Measurements from ENCODE around the gene FCHSD1.

FCHSD1 gene

DNA sequence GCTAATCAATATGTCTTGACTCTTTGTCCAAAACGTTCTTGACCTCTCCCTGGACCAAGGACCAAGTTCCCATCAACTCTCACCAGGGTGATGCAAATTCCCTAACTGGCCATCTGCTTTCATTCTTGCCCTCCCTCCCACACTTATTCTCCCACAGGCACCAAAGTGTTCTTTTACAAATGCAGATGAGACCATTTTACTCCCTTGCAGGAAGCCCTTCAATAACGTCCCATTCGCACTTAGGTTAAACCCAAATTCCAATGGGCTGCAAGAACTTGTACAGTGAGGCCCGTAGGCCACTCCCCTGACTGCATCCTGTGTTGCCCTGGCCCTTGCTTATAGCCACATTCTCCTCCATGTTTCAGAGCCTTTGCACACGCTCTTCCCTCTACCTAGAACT, 23.5 kb upstream of the FCHSD1 start:
- H3K36me3 ChIP-seq (ENCODE audit: control insufficient read depth in 5 of 5, insufficient read depth in 5 of 5, low read length in 5 of 5): peaks cover 0 to 53% (median 33%) of the 10 kb centered on the region in 5 donors
- H3K27me3 ChIP-seq (ENCODE audit: control insufficient read depth in 5 of 5, insufficient read depth in 4 of 5, low read length in 5 of 5): no peaks in the 10 kb centered on the region
- H3K4me1 ChIP-seq (ENCODE audit: control insufficient read depth in 5 of 5, insufficient read depth in 5 of 5, low read length in 5 of 5): peaks cover 0 to 10% (median 2%) of the 10 kb centered on the region in 5 donors
- H3K9ac ChIP-seq (ENCODE audit: low read length in 5 of 5): no peak overlapping the region
- H3K9me3 ChIP-seq (ENCODE audit: control insufficient read depth in 5 of 5, low read length in 5 of 5): no peaks in the 10 kb centered on the region
- H3K27ac ChIP-seq (ENCODE audit: low read depth, low read length): no peak overlapping the region
- H3K4me3 ChIP-seq (ENCODE audit: low read depth in 1 of 5, low read length in 5 of 5): no peak overlapping the region

GRCh38 chr5:141672841-141673813, 21.9 kb upstream of the FCHSD1 start:
- Histone ChIP-seq H3K27ac (ENCODE audit: low read depth, low read length) (no peak overlapping the region), H3K9ac (ENCODE audit: low read length in 5 of 5) (no peak overlapping the region), H3K36me3 (ENCODE audit: control insufficient read depth in 5 of 5, insufficient read depth in 5 of 5, low read length in 5 of 5) (peaks cover 0 to 61% (median 44%) of the 10 kb centered on the region in 5 donors)

DNA sequence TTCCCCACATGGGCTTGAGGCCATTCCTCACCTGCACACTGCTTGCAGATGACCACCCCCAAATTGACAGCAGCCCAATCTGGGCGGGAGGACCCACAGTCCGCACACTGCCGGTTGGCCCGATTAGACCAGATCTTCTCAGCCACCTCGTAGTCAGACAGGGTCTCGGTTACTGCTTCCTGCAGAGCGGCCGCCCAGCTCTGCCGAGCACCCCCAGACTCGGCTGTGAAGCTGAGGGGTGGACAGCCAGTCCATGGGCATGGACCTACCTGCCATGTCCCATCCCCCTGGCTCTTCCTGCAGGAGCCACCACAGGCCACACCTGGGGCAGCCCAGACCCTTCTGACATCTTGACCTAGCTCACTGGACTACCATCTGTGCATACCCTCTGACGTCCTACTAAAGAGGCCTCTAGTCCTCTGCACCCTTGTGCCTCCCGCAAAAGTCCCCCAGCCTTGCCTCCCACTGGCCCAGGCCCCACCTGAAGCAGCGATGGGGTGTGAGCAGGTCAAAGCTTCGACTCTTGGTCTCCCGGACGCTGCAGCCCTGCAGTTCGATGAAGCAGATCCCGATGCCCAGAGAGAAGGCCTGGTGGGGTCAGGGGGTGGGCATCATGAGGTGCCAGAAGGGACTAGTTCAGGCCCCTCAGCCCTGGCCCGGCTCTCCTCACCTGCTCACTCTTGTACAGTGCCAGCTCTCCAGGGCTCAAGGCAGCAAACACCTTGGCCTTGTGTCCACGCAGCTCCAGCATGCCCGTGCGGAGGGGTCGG, 21.0 kb upstream of the FCHSD1 start:
- Histone ChIP-seq H3K4me1 (ENCODE audit: control insufficient read depth in 5 of 5, insufficient read depth in 5 of 5, low read length in 5 of 5) (peaks cover 0 to 3% (median 0%) of the 10 kb centered on the region in 5 donors), H3K36me3 (ENCODE audit: control insufficient read depth in 5 of 5, insufficient read depth in 5 of 5, low read length in 5 of 5) (peaks cover 0 to 59% (median 42%) of the 10 kb centered on the region in 5 donors), H3K9me3 (ENCODE audit: control insufficient read depth in 5 of 5, low read length in 5 of 5) (no peaks in the 10 kb centered on the region), H3K27ac (ENCODE audit: low read depth, low read length) (no peak overlapping the region), H3K27me3 (ENCODE audit: control insufficient read depth in 5 of 5, insufficient read depth in 4 of 5, low read length in 5 of 5) (no peaks in the 10 kb centered on the region), H3K9ac (ENCODE audit: low read length in 5 of 5) (no peak overlapping the region), H3K4me3 (ENCODE audit: low read depth in 1 of 5, low read length in 5 of 5) (no peak overlapping the region)

More at GRCh38 chr5:141672841-141673813, 21.9 kb upstream of the FCHSD1 start:
- Histone ChIP-seq H3K4me1 (ENCODE audit: control insufficient read depth in 5 of 5, insufficient read depth in 5 of 5, low read length in 5 of 5) (peaks cover 0 to 3% (median 0%) of the 10 kb centered on the region in 5 donors), H3K27me3 (ENCODE audit: control insufficient read depth in 5 of 5, insufficient read depth in 4 of 5, low read length in 5 of 5) (no peaks in the 10 kb centered on the region), H3K4me3 (ENCODE audit: low read depth in 1 of 5, low read length in 5 of 5) (no peak overlapping the region), H3K9me3 (ENCODE audit: control insufficient read depth in 5 of 5, low read length in 5 of 5) (no peaks in the 10 kb centered on the region)

DNA sequence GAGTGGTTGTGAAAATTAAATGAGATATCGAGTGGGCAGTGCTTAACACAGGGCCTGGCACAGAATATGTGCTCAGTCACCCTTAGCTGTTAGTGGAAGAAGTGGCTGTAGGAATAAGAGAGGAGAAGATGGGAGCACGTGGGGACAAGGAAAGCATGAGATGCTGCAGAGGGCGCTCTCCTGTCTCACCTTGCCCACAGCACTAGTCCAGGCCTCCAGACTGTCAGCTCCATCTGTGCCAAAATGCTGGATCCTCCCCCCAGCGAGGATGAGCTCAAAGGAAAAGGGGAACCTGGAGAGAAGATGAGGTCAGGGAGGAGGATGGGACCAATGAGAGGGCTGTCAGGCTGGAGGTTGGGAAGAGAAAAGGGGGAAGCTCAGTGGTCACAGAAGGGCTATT, 18.3 kb upstream of the FCHSD1 start:
- H3K27me3 ChIP-seq (ENCODE audit: control insufficient read depth in 5 of 5, insufficient read depth in 4 of 5, low read length in 5 of 5): no peaks in the 10 kb centered on the region
- H3K9ac ChIP-seq (ENCODE audit: low read length in 5 of 5): no peak overlapping the region
- peaks cover 0 to 57% (median 42%) of the 10 kb centered on the region in 5 donors for H3K36me3 ChIP-seq (ENCODE audit: control insufficient read depth in 5 of 5, insufficient read depth in 5 of 5, low read length in 5 of 5)
- H3K4me1 ChIP-seq (ENCODE audit: control insufficient read depth in 5 of 5, insufficient read depth in 5 of 5, low read length in 5 of 5): peaks cover 0 to 7% (median 3%) of the 10 kb centered on the region in 5 donors
- no peak overlapping the region for H3K4me3 ChIP-seq (ENCODE audit: low read depth in 1 of 5, low read length in 5 of 5)
- no peaks in the 10 kb centered on the region for H3K9me3 ChIP-seq (ENCODE audit: control insufficient read depth in 5 of 5, low read length in 5 of 5)
- no peak overlapping the region for H3K27ac ChIP-seq (ENCODE audit: low read depth, low read length)

DNA sequence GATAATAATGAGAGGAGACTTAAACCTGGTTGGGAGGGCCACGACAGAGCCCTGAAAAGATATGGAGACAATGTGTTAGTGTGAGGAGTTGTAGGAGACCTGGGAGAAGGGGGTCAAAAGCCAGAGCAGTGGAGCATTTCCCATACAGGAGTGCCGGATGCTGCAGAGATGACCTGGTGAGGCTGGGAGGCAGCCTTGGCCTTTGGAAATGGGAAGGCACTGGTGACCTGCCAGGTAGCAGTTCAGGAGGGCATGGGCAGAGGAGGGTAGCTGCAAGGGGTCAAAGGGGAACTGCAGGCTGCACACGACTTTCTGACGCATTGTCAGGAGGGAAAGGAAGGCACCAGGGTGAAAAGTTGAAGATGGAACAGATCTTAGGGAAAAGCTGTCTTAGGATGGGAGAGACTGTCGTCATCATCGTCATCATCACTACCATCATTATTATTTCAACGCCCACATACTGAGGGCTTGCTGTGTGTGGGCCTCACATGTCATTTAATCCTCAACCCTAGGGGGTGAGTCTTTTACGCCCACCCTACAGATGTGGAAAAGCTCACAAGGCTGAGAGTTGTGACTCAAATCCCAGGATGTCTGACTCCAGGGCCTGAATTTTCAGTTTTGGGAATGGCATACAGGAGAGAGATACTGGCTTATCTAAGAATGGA, 17.5 kb upstream of the FCHSD1 start:
- no peak overlapping the region for H3K4me3 ChIP-seq (ENCODE audit: low read depth in 1 of 5, low read length in 5 of 5)
- H3K9me3 ChIP-seq (ENCODE audit: control insufficient read depth in 5 of 5, low read length in 5 of 5): no peaks in the 10 kb centered on the region
- H3K36me3 ChIP-seq (ENCODE audit: control insufficient read depth in 5 of 5, insufficient read depth in 5 of 5, low read length in 5 of 5): peaks cover 0 to 56% (median 42%) of the 10 kb centered on the region in 5 donors
- H3K9ac ChIP-seq (ENCODE audit: low read length in 5 of 5): no peak overlapping the region
- peaks cover 0 to 7% (median 3%) of the 10 kb centered on the region in 5 donors for H3K4me1 ChIP-seq (ENCODE audit: control insufficient read depth in 5 of 5, insufficient read depth in 5 of 5, low read length in 5 of 5)
- no peaks in the 10 kb centered on the region for H3K27me3 ChIP-seq (ENCODE audit: control insufficient read depth in 5 of 5, insufficient read depth in 4 of 5, low read length in 5 of 5)
- H3K27ac ChIP-seq (ENCODE audit: low read depth, low read length): no peak overlapping the region

- Histone ChIP-seq H3K4me3 (ENCODE audit: low read depth in 1 of 5, low read length in 5 of 5) (no peak overlapping the region), H3K9me3 (ENCODE audit: control insufficient read depth in 5 of 5, low read length in 5 of 5) (no peaks in the 10 kb centered on the region), H3K27me3 (ENCODE audit: control insufficient read depth in 5 of 5, insufficient read depth in 4 of 5, low read length in 5 of 5) (no peaks in the 10 kb centered on the region), H3K36me3 (ENCODE audit: control insufficient read depth in 5 of 5, insufficient read depth in 5 of 5, low read length in 5 of 5) (peaks cover 0 to 49% (median 35%) of the 10 kb centered on the region in 5 donors), H3K9ac (ENCODE audit: low read length in 5 of 5) (no peak overlapping the region), H3K27ac (ENCODE audit: low read depth, low read length) (no peak overlapping the region), H3K4me1 (ENCODE audit: control insufficient read depth in 5 of 5, insufficient read depth in 5 of 5, low read length in 5 of 5) (peaks cover 0 to 6% (median 3%) of the 10 kb centered on the region in 5 donors)
These were observed 15.1 kb upstream of the FCHSD1 start for GRCh38 chr5:141665995-141666940.

- H3K36me3 ChIP-seq (ENCODE audit: control insufficient read depth in 5 of 5, insufficient read depth in 5 of 5, low read length in 5 of 5): peaks cover 0 to 43% (median 27%) of the 10 kb centered on the region in 5 donors
- no peak overlapping the region for H3K4me3 ChIP-seq (ENCODE audit: low read depth in 1 of 5, low read length in 5 of 5)
- no peak overlapping the region for H3K27ac ChIP-seq (ENCODE audit: low read depth, low read length)
- no peaks in the 10 kb centered on the region for H3K9me3 ChIP-seq (ENCODE audit: control insufficient read depth in 5 of 5, low read length in 5 of 5)
- H3K4me1 ChIP-seq (ENCODE audit: control insufficient read depth in 5 of 5, insufficient read depth in 5 of 5, low read length in 5 of 5): peaks cover 0 to 6% (median 3%) of the 10 kb centered on the region in 5 donors
- H3K27me3 ChIP-seq (ENCODE audit: control insufficient read depth in 5 of 5, insufficient read depth in 4 of 5, low read length in 5 of 5): no peaks in the 10 kb centered on the region
- H3K9ac ChIP-seq (ENCODE audit: low read length in 5 of 5): no peak overlapping the region
These were observed 13.7 kb upstream of the FCHSD1 start for GRCh38 chr5:141664733-141665461.

GRCh38 chr5:141663506-141663905, 12.3 kb upstream of the FCHSD1 start:
- H3K4me1 ChIP-seq (ENCODE audit: control insufficient read depth in 5 of 5, insufficient read depth in 5 of 5, low read length in 5 of 5): peaks cover 0 to 6% (median 3%) of the 10 kb centered on the region in 5 donors
- no peak overlapping the region for H3K4me3 ChIP-seq (ENCODE audit: low read depth in 1 of 5, low read length in 5 of 5)
- no peaks in the 10 kb centered on the region for H3K27me3 ChIP-seq (ENCODE audit: control insufficient read depth in 5 of 5, insufficient read depth in 4 of 5, low read length in 5 of 5)
- H3K9ac ChIP-seq (ENCODE audit: low read length in 5 of 5): no peak overlapping the region
- H3K36me3 ChIP-seq (ENCODE audit: control insufficient read depth in 5 of 5, insufficient read depth in 5 of 5, low read length in 5 of 5): peaks cover 0 to 42% (median 25%) of the 10 kb centered on the region in 5 donors
- no peaks in the 10 kb centered on the region for H3K9me3 ChIP-seq (ENCODE audit: control insufficient read depth in 5 of 5, low read length in 5 of 5)
- no peak overlapping the region for H3K27ac ChIP-seq (ENCODE audit: low read depth, low read length)

Measured in subcutaneous abdominal adipose tissue (tissue), 5 donors.